Esophagus muscularis mucosa (tissue), 3 donors: ENCODE measurements around the gene CNOT11.

Experiments used
- POLR2A ChIP-seq: fragments of 450-650 bp; IDR thresholded peaks from one replicate; pipeline ENCODE4 v1.6.1; 2017; ENCODE audit warnings: antibody characterized with exemption, moderate library complexity, mild to moderate bottlenecking, low read depth
- TF ChIP-seq, protein P1 (sequence below), 3 experiments: fragments of 200-600 bp in 2 of 3; fragments of 450-650 bp in 1 of 3; sonication (generic) in 2 of 3; IDR thresholded peaks; one replicate each; pipeline ENCODE4 v1.5.1; 2017 to 2019; ENCODE audit warnings: antibody characterized with exemption in 3 of 3, mild to moderate bottlenecking in 2 of 3, moderate library complexity in 1 of 3

- TF ChIP-seq POLR2A: no peak
- TF ChIP-seq, protein P1, sequence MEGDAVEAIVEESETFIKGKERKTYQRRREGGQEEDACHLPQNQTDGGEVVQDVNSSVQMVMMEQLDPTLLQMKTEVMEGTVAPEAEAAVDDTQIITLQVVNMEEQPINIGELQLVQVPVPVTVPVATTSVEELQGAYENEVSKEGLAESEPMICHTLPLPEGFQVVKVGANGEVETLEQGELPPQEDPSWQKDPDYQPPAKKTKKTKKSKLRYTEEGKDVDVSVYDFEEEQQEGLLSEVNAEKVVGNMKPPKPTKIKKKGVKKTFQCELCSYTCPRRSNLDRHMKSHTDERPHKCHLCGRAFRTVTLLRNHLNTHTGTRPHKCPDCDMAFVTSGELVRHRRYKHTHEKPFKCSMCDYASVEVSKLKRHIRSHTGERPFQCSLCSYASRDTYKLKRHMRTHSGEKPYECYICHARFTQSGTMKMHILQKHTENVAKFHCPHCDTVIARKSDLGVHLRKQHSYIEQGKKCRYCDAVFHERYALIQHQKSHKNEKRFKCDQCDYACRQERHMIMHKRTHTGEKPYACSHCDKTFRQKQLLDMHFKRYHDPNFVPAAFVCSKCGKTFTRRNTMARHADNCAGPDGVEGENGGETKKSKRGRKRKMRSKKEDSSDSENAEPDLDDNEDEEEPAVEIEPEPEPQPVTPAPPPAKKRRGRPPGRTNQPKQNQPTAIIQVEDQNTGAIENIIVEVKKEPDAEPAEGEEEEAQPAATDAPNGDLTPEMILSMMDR (IDR thresholded peaks at IDR 0.05): no peak
Measured at GRCh38 chr2:101262142-101262541, 9.5 kb downstream of the CNOT11 start.
